Motor neuron (in vitro differentiated cells): ENCODE data around the gene NINJ2. TPM values are rescaled to one million over a fixed set of nuclear protein-coding genes. Genes with fewer than 3 reads are reported as not detected.

Source experiments
- total RNA-seq, 8 experiments: library from RNA; unstranded; fragments of 300-600 nt; gene quantifications; 2 replicates each; pipeline versions ENCODE4 v1.2.3 to v1.2.4, GENCODE V29; 2022

The NINJ2 gene
- total RNA-seq, 8 experiments from 2014 or later, result 0.21 to 4.5 (median 0.54) TPM; not detected in 1

Other genes with a start within 250 kb of the NINJ2 start
- gene B4GALNT3, start 203.5 kb downstream of the NINJ2 start, total RNA-seq, result 1 to 10 TPM in 5 of 8 experiments, under 1 TPM in 3; 0.35 to 5.1 (median 1.1) TPM
- gene WNK1, start 89.1 kb upstream of the NINJ2 start, total RNA-seq, result 100 to 1,000 TPM in 3 of 8 experiments, 10 to 100 TPM in 5; 40.8 to 124 (median 69.9) TPM